GM18505 (cell line): ENCODE results near the gene CFD.

Source experiments
- ATAC-seq: cut with Tn5 transposase; IDR thresholded peaks from one replicate; pipeline ENCODE4 v1.9.1; 2021; ENCODE audit not compliant: unreplicated experiment
- POLR2A ChIP-seq: IDR thresholded peaks from 4 replicates; pipeline ENCODE4 v1.6.1; 2011; ENCODE audit warnings: borderline replicate concordance; ENCODE audit not compliant: insufficient read depth, insufficient read length; ENCODE audit errors: extremely low read depth

Gene CFD

GRCh38 chr19:858868-859843 lies at the start of gene CFD:
TSS of gene CFD (plus strand) at chr19:859664. CDS start at chr19:859690, 26 bp downstream.
- no peak for ATAC-seq

GRCh38 chr19:810077-810855 lies 49.2 kb upstream of the CFD start:
- ATAC-seq: no peak

More at GRCh38 chr19:858868-859843, at the start of gene CFD:
- no peak for TF ChIP-seq POLR2A

GRCh38 chr19:810883-811489 lies 48.5 kb upstream of the CFD start:
- ATAC-seq: no peak
- TF ChIP-seq POLR2A: peak; percentile 4

More at GRCh38 chr19:810077-810855, 49.2 kb upstream of the CFD start:
- TF ChIP-seq POLR2A: no peak

DNA sequence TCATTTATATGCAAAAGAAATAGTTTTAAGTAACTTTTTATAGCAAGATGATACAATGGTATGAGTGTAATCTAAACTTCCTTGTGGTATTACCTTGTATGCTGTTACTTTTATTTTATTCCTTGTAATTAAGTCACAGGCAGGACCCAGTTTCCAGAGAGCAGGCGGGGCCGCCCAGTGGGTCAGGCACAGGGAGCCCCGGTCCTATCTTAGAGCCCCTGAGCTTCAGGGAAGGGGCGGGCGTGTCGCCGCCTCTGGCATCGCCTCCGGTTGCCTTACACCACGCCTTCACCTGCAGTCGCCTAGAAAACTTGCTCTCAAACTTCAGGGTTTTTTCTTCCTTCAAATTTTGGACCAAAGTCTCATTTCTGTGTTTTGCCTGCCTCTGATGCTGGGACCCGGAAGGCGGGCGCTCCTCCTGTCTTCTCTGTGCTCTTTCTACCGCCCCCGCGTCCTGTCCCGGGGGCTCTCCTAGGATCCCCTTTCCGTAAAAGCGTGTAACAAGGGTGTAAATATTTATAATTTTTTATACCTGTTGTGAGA lies 47.9 kb upstream of the CFD start:
- TF ChIP-seq POLR2A: no peak
- ATAC-seq: no peak

DNA sequence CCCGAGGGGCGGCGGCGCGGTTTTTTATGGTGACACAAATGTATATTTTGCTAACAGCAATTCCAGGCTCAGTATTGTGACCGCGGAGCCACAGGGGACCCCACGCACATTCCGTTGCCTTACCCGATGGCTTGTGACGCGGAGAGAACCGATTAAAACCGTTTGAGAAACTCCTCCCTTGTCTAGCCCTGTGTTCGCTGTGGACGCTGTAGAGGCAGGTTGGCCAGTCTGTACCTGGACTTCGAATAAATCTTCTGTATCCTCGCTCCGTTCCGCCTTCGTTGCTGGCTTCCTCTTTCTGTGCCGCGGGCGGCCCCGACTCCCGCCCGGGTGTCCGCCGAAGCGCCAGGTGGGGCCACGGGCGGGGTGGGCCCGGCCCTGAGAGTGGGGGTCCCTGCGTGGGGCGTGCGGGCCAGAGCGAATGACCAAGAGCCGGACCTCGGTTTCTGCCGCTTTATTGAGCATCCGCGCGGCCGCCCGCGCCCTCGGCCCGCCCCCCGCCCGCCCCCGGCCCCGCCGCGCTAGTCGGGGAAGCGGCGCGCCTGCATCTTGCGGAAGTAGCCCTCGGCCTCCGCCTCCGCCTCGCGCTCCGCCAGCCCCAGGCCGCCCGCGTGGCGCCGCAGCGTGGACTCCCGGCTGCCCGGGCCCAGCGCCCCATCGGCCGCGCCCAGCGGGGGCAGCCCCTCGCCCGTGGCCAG lies 47.3 kb upstream of the CFD start:
- TF ChIP-seq POLR2A: no peak
- ATAC-seq: no peak

DNA sequence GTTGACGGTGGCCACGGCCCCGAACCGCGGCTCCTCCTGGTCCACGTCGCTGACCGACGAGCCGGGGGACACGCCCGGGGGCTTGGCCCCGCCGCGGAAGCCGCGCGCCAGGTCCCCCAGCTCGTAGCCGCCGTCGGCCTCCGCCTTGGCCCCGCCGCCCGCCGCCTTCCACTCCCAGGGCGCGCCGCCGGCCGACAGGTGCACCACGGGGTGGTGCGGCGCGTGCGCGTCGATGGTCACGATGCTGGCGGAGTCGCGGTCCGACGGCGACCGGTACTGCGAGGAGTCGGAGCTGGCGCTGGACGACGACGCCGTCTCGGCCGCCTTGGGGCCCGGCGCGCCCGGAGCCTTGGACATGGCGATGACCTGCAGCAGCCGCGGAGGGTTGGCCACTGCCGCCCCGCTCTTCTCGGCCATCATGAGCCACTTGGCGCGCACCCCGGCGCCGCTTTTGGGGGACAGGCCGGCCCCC lies 46.7 kb upstream of the CFD start:
- no peak for ATAC-seq
- TF ChIP-seq POLR2A: no peak

DNA sequence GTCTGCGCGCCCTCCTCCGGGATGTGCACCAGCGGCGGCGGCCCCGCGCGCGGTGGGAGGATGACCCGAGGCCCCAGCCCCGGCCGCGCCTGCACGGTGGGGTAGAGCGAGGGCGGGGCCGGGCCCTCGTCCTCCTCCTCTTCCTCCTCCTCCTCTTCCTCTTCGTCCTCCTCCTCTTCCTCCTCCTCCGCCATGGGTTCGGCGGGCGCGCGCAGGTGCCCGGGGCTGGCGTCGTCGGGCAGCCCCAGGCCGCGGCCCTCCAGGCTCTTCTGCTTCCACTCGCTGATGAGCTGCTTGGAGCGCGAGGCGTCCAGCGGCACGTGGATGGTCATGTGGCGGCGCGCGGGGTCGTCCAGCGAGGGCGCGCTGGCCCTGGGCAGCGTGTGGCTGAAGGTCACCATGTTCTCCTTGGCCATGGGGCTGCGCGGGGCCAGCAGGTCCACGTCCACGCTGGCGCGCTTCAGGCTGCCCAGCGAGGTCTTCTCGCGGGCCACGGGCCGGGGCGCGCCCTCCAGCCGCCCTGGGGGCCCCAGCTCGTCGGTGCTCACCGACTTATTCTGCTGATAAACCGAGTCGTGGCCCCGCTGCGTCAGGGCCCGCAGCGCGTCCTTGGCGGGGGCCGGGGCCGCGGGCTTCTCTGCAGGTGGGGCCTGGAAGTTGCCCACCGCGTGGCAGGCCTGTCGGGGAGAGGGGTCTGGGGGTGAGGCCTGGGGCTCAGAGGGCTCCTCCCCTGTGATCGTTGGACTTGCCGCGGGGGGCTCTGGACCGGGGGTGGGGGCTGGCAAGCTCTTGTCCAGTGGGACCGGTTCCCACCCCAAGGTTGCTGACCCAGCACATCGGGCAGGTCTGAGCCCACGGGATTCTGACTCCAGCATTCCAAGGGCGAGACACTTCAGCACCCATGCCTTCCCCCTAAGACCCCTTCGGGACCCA lies 46.0 kb upstream of the CFD start:
- no peak for ATAC-seq
- no peak for TF ChIP-seq POLR2A

DNA sequence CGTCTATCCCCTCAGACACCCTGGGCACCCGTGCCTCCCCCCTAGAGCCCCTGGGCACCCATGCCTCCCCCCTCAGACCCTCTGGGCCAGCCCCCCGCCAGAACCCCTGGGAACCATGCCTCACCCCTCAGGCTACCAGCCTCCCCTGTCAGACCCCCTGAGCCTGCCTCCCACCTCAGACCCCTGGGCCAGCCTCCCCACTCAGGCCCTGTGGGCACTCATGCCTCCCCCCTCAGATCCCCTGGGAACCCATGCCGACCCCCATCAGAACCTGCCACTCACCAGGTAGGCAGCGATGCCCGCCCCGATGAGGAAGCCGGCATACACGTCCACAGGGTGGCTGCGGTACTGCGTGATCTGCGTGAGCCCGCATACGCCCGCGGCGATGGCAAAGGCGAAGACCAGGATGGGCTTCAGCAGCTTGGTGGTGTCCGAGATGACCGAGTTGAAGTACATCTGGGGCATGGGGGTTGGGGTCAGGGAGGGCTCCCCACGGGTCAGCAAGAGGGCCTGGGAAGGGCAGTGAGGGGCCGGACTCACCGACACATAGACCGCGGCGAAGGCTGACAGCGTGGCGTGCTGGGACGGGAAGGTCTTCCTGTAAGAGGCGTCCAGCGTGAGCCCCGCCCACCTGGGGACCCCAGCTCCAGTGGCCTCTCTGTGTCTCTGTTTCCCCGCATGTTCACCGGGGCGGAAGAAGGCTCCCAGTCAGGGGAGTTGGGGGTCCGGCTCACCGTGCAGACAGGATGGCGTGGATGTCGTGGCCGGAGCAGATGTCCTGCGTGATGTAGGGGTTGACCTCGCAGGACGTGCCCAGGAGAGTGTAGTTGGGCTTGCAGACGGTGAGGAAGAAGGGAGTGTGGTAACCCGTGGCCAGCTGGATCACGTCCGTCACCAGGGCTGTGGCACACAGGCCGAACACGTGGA lies 45.0 kb upstream of the CFD start:
- TF ChIP-seq POLR2A: peak; percentile 6
- no peak for ATAC-seq

GRCh38 chr19:815079-815774 lies 44.2 kb upstream of the CFD start:
- TF ChIP-seq POLR2A: no peak
- ATAC-seq: no peak
